ENCODE measurements around the gene OR51B4.

The OR51B4 gene

DNA sequence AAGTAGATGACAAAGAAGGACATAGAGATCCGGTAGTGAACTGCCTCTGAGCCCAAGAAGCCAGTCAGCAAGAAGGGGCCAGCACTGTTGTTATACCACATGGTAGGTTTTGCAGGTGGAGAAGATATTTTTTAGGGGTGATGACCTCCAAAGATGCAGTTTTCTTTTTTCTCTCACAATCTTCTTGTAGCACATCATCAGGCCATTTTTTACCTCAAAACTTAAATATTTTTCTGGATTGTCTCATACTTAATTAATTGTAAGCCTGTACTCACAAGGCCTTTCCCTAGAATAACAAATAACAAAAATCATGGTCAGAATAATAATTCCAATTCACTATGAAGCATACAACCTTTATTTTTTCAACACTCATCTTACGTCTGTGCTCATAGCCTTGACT, at the start of gene OR51B4:
Gene OR51B4, minus strand, starts transcription at position 101 of the 400 bp plus-strand sequence. Its CDS starts 0 bp downstream, at position 101.
- no peak for DNase-seq (ENCODE audit: extremely low read depth, low read depth)
- TF ChIP-seq CTCF (IDR thresholded peaks at IDR 0.05; ENCODE audit: low read depth, low read length, missing control alignments): no peak
- no peak within 1 kb of the TSS for H3K4me3 ChIP-seq (replicated peaks; ENCODE audit: low read depth, low read length)

GRCh38 chr11:5351208-5351607, 49.5 kb upstream of the OR51B4 start, which contains the start of gene OR51B6:
Gene OR51B6, plus strand, starts transcription at chr11:5351508. Its CDS starts 0 bp downstream, at chr11:5351508.
- DNase-seq (ENCODE audit: extremely low read depth, low read depth): no peak
- H3K4me3 ChIP-seq (replicated peaks; ENCODE audit: low read depth, low read length): no peak within 1 kb of the TSS
- TF ChIP-seq CTCF (IDR thresholded peaks at IDR 0.05; ENCODE audit: low read depth, low read length, missing control alignments): no peak

- no peak for TF ChIP-seq CTCF (IDR thresholded peaks at IDR 0.05; ENCODE audit: low read depth, low read length, missing control alignments)
Observed at GRCh38 chr11:5349550-5349949, 47.8 kb upstream of the OR51B4 start.

DNA sequence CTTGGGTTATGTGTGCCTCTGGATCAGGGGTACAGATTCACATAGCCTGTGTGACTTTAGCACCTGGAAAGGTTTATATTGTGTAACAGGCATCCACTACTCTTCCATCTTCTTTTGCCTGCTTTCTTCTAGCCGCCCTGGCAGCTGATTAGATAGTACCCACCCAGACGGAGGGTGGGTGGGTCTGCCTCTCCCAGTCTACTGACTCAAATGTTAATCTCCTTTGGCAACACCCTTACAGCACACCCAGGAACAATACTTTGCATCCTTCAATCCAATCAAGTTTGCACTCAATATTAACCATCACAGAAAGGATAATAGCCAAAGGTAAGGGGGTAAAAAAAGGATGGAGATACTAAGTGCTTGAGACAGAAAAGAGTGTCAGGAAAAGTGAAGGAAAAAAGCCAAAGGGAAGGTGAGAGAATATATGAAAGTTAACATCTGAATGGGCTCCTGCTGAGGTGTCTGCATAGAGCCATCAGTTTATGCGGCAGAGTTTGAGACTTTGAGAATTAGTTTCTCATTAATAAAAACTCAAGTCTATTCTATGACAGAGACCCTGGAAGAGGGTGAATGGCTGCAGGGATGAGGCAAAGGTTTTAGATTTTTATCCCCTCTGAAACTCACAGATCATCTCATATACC, 46.9 kb upstream of the OR51B4 start:
- DNase-seq (ENCODE audit: extremely low read depth, low read depth): no peak
- no peak for TF ChIP-seq CTCF (IDR thresholded peaks at IDR 0.05; ENCODE audit: low read depth, low read length, missing control alignments)
- H3K4me3 ChIP-seq (replicated peaks; ENCODE audit: low read depth, low read length): no peak overlapping the region

More at GRCh38 chr11:5349550-5349949, 47.8 kb upstream of the OR51B4 start:
- no peak overlapping the region for H3K4me3 ChIP-seq (replicated peaks; ENCODE audit: low read depth, low read length)
- no peak for DNase-seq (ENCODE audit: extremely low read depth, low read depth)

DNA sequence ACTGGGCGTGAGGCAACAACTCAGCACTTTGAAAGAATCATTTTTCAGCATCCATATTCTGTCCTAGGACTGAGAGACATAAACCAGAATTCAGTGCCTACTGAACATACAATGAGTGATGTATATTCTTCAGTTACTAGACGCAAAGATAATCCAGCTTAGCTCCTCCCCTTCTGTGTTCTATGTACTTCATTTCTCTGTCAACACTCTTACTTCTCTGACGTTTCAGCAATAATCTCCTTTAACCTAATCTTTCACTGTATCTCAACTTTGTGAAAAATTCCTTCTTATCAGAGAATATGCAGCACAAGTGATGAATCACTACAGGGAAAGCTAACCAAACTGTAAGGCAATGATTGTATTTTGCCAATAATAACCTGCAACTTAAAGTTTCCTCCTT, 44.1 kb upstream of the OR51B4 start:
- no peak for TF ChIP-seq CTCF (IDR thresholded peaks at IDR 0.05; ENCODE audit: low read depth, low read length, missing control alignments)
- no peak for DNase-seq (ENCODE audit: extremely low read depth, low read depth)

DNA sequence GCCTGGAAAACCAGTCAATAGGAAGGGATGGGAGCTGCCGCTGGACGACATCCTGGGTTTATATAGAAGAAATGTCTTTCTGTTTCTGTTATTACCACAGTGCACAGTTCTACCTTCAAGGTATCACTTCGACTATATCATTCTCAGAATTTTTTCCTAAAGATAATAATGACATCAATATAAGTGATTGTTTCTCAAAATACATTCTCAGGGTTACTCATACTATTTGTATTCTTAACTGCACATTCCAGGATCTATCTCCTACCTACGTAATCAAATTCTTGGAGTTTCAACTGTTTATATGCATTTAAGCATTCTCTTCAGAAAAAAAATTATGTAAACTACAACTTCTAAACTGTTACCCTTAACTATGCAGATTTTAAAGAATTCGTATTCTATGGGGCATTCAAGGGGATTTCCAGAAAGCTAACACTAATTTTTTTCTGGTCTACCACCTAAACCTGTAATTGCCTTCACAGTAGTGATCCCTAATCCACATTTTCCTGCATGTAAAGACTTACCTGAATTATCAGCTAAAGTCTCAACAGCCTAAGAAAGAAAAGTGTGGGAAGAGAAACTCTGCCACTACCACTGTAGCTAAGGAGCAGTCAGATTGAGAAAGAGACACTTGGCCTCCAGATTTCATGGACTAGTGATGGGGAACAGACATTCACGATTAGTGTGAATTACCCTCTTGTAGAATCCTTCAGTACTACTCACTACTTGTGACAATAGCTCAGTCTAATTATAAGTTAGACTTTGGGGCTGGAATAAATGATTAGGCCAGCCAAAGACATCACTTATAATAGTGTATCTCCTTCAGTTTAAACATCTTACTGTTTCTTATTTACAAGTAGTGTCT, 42.0 kb upstream of the OR51B4 start, which contains the start of gene OR51B5:
Gene OR51B5, minus strand, starts transcription at position 51 of the 862 bp plus-strand sequence. Its CDS starts 0 bp downstream, at position 51.
- DNase-seq (ENCODE audit: extremely low read depth, low read depth): no peak
- TF ChIP-seq CTCF (IDR thresholded peaks at IDR 0.05; ENCODE audit: low read depth, low read length, missing control alignments): no peak
- H3K4me3 ChIP-seq (replicated peaks; ENCODE audit: low read depth, low read length): no peak within 1 kb of the TSS

More for the DNA sequence above, 44.1 kb upstream of the OR51B4 start:
- no peak overlapping the region for H3K4me3 ChIP-seq (replicated peaks; ENCODE audit: low read depth, low read length)

Data from HFF-Myc (cell line).